Fibroblast of upper back skin (primary cell): ENCODE results near the gene NPAS2.

Experiments used
- DNase-seq: peaks from one replicate; pipeline ENCODE4 v3.0.0-alpha.2; 2013

NPAS2 gene

DNA sequence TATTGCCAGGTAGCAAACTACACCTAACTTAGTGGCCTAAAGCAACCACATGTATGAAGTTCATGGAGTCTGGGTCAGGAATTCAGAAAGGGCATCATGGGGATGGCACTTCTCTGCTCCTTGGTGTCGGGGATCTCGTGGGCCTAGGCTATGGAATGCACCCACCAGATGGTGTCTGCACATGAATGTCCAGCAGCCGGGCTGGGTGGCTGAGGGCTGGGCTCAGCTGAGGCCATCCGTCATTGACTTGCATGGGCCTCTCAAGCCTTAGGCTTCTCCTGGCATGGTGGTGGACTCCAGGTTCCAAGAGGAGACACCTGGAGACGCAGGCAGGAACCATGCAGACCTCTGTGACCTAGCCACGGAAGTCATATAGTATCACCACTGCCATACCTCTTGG lies 156.1 kb downstream of the NPAS2 start:
- no peak for DNase-seq

DNA sequence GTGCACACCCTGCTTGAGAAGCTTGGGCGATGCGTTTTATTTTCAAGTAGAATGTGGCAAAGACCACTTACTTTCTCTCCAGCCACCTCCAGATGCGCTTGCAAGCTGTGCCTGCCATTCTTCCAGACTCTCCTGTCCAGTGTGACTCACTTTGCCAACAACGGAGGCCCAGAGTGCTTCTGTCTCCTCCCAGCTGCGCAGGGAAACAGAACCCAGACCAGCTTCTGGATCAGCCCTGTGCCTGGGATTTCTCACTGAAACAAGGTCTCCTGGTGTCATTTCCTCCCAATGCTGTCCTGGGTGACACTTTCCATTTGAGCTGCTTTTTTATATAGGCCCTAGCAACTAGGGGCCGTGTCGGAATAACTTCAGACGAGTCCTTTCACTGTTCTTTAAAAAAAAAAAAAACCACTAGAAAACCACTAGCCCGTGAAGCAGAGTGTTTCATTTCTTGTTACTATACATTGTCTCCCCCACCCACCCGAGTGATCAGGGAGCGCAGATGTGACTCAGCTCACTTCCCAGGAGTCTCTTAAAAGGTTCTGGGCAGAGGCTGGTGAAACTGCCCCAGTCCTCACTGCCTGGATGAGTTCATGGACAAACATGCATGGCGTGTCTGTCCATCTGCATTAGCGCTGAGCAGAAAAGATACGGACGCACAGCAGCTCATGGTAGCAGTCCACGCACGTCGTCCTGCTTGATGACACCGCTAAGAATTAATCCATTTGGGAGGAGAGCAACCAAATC lies 156.9 kb downstream of the NPAS2 start:
- DNase-seq = peak; percentile 55

DNA sequence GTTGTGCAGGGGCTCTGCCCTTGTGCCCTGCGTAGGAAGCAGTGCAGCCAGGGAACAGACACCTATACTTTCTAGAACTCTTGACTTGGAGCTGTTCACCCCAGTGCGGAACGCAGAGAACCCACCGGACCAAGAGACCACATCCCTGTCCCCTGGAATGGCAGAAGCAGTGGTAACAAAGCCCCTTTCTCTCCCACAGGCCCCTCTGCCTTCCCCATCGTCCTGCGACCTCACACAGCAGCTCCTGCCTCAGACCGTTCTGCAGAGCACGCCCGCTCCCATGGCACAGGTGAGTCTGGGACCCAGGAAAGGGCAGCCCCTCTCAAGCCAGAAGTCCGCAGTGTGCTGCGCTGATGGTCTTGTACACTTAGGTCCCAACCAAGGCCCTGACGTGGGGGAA lies 157.6 kb downstream of the NPAS2 start:
- no peak for DNase-seq

DNA sequence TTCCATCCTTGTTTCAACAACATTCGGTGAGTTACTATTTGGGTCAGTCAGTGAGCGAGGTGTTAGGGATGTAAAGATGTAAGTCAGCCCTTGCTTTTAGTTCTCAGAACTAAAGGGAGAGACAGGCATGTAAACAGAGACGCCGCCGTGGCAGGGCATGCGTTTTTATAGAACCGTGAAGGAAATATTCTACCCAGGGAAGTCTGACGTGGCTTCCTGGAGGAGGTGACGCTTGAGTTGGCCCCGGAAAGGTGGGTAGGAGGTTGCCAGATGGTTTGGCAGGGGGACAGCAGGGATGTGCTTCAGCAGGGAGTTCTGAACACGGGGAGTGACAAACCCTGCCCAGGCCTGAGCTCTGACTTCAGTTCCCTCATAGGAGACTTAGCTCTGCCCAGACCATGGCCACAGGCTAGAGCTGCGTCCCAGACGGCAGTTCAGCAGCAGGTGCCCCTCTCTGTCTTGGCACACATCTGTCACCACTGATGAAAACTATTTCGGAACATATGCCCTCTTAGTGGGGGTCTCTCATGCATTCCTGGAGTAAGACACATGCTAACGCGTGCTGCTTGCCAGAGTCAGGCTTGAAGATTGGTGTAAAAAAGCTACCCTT lies 158.7 kb downstream of the NPAS2 start:
- peak; percentile 22 for DNase-seq

DNA sequence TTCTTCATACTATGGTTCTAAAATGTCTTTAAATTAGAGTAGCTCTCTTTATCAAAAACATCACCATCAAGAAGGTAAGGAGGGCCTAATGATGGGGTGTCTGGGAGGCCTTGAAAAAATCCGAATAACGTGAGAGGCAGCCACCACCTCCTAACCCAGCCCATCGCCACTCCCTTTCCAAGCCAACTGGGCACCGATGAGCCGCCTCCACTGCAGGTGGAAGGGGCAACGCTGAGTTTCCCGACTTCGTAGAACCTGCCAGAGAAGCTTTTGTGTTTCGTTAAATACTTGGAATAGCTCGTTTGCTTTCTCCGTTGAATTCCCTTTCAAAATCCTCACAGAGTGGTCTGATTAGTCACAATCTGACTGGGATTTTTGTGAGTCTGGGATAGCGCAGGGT lies 160.1 kb downstream of the NPAS2 start:
- no peak for DNase-seq

DNA sequence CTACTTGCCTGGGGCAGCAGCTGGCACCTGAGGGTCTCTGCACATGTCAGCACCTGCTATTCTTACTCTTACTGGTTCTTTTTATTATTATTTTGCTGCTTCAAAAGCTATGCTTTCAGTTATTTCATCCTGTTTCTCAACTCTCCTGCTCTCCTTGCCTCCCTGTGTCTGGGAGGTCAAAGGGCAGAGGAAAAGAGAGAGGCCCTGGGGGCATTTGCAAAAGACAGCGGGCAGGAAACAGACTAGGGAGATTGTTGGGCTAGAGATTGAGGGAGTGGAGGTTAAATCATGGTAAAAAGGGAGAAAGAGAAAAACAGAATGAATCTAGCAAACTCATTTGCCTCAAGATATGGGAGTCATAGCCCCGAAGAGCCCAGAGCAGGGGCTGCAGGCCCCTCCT lies 161.1 kb downstream of the NPAS2 start:
- DNase-seq = no peak

DNA sequence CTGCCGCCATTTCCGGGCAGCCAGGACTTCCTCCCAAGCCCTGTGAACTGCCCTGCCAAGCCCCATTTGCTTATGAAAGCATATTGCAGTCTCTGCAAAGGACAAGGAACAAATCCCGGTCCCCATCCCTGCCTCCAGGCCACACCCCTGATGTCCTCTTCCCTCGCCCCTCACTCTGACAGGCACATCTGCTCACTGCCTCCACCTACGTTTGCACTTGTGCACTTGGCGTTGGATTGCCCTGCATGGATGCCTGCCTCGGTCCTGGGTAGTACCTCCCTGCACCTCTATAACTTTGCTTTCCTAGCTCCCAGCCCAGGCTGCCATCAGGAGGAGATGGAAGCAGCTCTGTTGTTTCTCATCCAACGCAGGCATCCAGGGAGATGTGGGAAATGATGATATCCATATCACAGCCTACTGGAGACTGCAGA lies 162.5 kb downstream of the NPAS2 start:
- no peak for DNase-seq

DNA sequence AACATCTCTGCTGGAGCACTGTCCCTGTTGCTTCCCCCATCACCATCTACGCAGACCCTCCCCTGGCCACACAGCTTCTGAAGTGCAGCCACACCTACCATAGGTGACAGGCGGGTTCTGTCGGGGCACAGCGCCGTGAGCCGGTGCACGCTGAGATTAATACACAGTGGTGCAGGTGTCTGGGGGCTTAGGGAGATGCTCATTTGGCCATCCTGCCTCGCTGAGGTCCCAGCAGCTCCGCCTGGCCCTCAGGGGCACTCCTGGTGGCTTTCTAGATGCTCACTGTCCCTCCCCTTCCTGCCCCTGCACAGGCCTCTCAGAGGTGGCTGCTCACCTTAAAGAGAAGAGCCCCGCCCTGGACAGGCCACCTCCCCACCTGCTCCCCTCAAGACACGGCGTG lies 163.3 kb downstream of the NPAS2 start:
- DNase-seq = no peak

DNA sequence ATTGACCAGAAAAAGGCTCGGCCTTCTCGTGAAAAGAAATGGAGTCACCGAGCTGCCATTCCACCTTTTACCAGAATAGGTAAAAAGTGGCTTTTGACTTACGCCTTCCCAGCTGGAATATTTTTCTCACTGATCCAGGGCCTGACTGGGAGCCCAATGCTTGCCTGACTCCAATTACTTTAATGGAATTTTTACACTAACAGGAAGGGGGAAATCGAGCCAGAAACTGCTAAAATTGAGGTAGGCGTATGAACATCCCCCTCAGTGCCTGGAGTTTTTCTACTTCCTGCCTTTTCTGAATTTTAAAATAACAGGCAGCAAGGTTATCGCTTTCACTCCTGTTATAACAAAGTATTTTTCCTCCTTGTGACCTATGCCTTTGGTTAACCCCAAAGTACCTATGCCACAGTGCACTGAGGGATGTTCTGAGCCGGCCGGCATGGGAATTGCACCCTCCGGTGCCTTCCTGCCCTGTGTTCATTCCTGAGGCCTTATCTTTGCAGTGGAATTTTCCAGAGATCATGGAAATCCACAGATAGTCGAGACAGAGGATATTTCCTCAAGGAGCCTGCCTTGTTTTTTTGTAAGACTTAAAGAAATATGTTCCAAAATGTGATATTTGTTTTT lies 163.9 kb downstream of the NPAS2 start:
- no peak for DNase-seq

DNA sequence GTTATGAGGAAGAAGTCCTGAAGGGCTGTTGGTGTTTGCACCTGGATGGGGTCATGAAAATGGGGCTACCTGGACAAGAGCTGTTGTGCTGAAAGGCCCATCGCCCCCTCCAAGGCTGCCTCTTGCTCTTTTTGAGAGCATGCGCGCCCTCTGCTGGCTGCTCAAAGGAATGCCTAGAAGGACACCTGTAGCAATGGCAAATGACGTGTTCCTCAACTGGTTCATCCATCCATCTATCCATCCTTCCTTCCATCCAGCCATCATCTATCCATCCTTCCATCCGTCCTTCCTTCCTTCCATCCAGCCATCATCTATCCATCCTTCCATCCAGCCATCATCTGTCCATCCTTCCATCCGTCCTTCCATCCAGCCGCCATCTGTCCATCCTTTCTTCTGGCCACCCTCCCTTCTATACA lies 165.0 kb downstream of the NPAS2 start:
- DNase-seq = peak; percentile 72

DNA sequence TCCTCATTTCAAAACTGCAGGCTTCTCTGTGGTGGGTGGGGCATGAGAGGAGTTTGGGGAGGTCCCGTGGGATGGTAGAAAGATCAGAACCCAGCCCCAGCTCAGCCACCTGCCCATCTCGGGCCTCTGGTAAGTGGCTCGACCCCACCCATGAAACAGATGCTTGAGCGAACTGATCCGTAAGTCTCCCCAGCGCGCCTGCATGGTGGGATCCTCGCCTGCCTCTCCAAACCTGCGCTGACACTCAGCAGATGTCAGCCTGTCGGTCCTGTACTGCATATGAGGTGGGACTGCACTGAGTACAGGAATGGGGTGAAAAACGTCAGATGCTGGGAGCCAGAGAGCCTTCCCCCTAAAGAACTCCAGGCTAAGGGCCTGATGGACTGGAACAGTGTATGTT lies 166.2 kb downstream of the NPAS2 start:
- DNase-seq = no peak

DNA sequence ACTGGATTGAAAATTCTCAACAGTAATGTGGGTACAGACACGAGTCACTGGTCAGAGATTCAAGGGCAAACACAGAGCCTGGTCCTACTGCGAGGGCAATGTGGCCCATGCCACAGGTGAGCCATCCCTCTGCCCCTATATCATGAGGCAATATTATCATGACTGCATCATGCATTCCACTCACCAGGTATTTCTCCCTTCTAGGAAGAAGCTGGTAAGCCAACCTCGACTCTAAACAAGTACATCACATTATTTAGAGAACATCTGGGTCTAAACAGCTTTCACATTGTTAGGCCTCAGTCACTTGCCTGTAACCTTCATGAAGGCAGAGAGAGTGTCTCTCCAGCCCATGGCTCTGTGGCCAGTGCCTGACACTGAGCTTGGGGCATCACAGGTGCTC lies 167.6 kb downstream of the NPAS2 start:
- DNase-seq = no peak

DNA sequence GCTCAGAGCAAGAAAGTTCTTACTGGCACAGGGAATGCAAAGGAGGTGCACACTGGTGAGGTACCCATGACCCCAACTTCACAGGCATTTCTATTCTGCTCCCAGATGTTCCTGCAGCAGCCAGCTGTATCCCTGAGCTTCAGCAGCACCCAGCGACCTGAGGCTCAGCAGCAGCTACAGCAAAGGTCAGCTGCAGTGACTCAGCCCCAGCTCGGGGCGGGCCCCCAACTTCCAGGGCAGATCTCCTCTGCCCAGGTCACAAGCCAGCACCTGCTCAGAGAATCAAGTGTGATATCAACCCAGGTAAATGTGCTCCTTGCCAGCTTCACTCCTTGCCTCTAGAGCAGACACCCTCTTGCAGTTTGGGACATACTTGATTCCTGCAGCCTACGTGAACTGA lies 168.0 kb downstream of the NPAS2 start:
- DNase-seq = no peak

DNA sequence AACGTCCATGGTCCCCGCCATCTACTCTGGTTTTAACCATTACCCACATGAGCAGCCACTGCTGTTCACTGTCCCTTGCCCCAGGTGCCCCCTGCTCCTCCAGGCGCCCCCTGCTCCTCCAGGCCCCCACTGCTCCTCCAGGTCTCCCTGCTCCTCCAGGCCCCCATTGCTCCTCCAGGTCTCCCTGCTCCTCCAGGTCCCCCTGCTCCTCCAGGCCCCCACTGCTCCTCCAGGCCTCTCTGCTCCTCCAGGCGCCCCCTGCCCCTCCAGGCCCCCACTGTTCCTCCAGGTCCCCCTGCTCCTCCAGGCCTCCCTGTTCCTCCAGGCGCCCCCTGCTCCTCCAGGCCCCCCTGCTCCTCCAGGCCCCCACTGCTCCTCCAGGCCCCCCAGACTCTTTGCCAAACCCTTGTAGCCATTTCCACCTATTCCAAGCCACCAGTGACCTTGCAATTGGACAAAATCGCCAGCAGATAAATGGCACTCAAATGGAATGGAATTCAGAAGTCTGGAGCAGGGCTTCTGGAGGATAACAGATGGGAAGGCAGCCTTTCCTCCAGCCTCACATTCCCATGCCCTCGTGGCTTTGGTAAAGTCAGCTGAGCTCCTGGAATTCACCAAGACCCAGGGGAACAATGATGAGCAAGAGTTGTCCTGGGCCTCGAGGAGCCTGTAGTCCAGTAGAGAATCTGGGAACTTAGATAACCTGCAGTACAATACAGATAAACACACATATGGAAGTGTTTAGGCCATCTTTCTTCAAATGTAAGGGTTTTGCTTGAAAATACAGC lies 168.9 kb downstream of the NPAS2 start:
- peak; percentile 50 for DNase-seq

DNA sequence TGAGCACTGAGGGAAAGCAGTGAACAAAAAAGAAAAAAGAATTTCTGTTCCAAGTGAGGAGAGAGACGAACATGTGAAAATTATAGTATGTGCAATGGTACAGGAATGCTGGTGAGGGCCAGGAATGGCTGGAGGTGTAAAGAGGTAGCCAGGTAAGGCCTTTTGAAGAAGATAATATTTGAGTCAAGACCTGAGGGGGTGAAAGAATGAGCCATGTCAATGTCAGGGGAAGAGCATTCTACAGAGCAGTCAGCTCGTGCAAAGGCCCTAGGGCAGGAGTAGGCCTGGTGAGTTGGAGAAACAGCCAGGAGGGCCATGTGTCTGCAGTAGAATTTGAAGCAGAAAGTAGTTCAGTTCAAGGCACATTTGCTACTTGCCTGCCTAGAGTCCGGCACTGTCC lies 169.7 kb downstream of the NPAS2 start:
- DNase-seq = no peak

DNA sequence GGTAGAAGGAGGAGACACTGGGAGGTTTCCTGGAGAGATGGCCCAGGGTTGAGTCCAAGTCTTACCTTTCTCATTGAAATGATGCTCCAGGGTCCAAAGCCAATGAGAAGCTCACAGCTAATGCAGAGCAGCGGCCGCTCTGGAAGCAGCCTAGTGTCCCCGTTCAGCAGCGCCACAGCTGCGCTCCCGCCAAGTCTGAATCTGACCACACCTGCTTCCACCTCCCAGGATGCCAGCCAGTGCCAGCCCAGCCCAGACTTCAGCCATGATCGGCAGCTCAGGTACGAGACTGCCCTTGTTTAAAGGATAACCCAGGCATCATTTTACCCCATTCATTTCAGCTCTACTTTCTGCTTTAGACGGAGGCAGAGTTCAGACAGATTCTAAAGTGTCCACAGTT lies 170.2 kb downstream of the NPAS2 start:
- no peak for DNase-seq

DNA sequence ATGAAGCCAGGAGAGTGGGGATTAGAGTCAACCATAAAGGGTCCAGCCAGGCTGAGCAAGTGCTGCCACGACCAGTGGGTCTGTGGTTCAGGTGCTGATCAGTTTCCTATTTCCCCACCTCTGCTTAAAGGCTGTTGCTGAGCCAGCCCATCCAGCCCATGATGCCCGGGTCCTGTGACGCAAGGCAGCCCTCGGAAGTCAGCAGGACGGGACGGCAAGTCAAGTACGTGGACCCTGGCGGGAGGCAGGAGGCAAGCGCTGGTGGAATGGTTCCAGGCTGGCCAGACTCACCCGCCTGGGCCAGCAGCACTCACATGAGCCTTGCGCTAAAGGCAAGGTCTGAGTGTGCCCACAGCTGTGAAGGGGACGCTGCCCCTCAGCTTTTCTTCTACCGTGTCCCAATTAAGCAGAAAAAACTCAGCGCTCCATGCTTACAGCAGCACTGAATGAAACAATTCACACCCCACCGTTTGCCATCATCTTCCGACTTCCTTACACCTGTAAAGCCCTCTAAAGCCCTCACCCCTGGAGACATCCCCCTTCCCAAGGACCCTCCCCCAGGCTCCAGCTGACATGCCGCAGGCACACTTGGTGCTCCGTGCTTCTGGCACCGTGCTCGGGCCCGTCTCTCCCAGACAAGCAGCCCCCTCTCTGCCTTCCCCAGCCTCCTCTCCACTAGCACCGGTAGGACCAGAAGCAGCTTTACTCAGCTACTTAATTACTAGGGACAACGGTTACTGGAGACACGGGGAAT lies 170.9 kb downstream of the NPAS2 start:
- no peak for DNase-seq

DNA sequence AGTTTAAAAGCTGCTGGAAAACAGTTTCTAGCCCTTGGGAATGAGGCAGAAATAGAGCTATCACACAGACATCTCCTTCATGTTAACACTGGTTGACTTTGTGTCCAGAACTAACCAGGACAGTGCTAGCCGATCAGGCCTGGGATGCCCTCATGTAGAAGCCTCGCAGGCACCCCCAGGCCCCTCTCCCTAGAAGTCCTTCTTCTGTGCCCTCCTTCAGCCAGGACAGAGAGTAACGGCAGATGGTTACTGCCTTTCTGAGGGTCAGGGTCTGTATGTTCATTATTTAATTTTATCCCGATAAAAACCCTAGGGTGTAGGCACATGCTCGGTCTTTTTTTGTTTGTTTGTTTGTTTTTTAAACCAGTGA lies 171.4 kb downstream of the NPAS2 start:
- no peak for DNase-seq

DNA sequence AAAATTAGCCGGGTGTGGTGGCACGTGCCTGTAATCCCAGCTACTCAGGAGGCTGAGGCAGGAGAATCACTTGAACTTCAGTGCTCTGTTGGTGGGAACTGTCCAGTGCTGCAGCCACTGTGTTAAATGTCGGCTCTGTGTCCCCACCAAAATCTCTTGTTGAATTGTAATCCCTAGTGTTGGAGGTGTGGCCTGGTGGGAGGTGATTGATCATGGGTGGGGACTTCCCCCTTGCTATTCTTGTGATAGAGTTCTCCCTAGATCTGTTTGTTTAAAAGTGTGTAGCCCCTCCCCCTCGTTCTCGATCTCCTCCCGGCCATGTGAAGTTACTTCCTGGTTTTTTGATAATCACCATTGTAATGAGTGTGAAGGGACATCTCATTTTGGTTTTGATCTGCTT lies 172.3 kb downstream of the NPAS2 start:
- DNase-seq = no peak

DNA sequence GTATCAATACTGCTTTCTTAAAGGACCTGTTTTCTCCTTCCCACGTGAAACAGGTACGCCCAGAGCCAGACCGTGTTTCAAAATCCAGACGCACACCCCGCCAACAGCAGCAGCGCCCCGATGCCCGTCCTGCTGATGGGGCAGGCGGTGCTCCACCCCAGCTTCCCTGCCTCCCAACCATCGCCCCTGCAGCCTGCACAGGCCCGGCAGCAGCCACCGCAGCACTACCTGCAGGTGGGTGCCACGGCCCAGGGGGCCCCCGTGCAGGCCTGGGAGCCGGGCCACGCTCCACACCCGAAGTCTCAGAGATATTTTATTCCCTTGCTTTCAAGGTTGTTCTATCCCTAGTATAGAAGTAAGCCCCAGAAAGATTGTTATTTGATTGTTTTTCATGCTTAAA lies 173.4 kb downstream of the NPAS2 start:
- DNase-seq = no peak

DNA sequence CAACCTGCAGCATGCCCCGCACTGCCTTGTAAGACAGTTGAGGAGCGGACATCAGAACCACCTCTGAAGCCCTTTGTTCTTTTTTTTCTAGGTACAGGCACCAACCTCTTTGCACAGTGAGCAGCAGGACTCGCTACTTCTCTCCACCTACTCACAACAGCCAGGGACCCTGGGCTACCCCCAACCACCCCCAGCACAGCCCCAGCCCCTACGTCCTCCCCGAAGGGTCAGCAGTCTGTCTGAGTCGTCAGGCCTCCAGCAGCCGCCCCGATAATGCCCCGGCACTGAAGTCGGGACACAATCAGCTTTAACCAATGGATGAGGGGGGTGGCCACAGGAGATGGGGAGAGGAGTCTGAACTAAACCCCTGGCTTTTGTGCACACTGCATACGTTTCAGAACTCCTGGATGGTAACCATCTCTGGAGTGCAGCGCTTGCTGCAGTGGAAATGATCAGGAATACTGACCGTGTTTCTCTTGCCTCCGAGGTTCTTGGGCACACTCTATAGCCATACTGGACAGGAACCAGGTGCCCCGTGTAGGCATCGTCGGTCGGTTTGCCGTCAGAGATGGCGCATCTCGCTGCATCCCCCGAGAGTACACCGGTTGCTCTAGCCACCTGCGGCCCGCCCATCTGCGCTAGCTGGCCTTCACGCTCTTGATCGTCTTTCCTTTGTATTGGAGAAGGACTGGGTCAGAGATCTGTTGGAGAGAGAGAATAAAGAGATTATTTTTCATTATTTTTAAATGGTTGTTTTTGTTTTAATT lies 175.6 kb downstream of the NPAS2 start:
- no peak for DNase-seq
